Smooth muscle cell (in vitro differentiated cells): ENCODE data around the gene FGA. TPM values are rescaled to one million over a fixed set of nuclear protein-coding genes. Genes with fewer than 3 reads are reported as not detected.

Experiments
- DNase-seq: peaks from one replicate; lab custom pipeline; 2025; ENCODE audit not compliant: unreplicated experiment; lab: John Stamatoyannopoulos, UW
- H2AFZ ChIP-seq: fragments of 200-600 bp; sonication (generic); 2 replicates; pipeline ENCODE4 v1.6.0; 2016; ENCODE audit warnings: antibody characterized with exemption, low read depth, mild to moderate bottlenecking
- H3F3A ChIP-seq: fragments of 200-600 bp; sonication (generic); 2 replicates; pipeline ENCODE4 v1.6.0; 2017; ENCODE audit warnings: antibody characterized with exemption, low read depth
- H3K27ac ChIP-seq: fragments of 200-600 bp; sonication (generic); 2 replicates; pipeline ENCODE4 v1.5.1; 2016; ENCODE audit warnings: low read depth, mild to moderate bottlenecking
- H3K27me3 ChIP-seq: fragments of 200-600 bp; sonication (generic); 2 replicates; pipeline ENCODE4 v1.6.1; 2016; ENCODE audit warnings: low read depth, mild to moderate bottlenecking
- H3K36me3 ChIP-seq: fragments of 200-600 bp; sonication (generic); 2 replicates; pipeline ENCODE4 v1.5.1; 2016; ENCODE audit warnings: low read depth
- H3K4me1 ChIP-seq: fragments of 200-600 bp; sonication (generic); 2 replicates; pipeline ENCODE4 v1.5.1; 2016; ENCODE audit warnings: low read depth
- H3K4me2 ChIP-seq: fragments of 200-600 bp; sonication (generic); 2 replicates; pipeline ENCODE4 v1.6.0; 2016; ENCODE audit warnings: mild to moderate bottlenecking
- H3K4me3 ChIP-seq: fragments of 200-600 bp; sonication (generic); 2 replicates; pipeline ENCODE4 v1.5.1; 2016; ENCODE audit warnings: mild to moderate bottlenecking
- H3K79me2 ChIP-seq: fragments of 200-600 bp; sonication (generic); 2 replicates; pipeline ENCODE4 v1.6.0; 2016; ENCODE audit warnings: low read depth, mild to moderate bottlenecking
- H3K9ac ChIP-seq: fragments of 200-600 bp; sonication (generic); 2 replicates; pipeline ENCODE4 v1.6.0; 2016; ENCODE audit warnings: low read depth
- H3K9me3 ChIP-seq: fragments of 200-600 bp; sonication (generic); replicated peaks from 2 replicates; pipeline ENCODE4 v1.5.1; 2016; ENCODE audit warnings: low read depth
- H4K20me1 ChIP-seq: fragments of 200-600 bp; sonication (generic); 2 replicates; pipeline ENCODE4 v1.6.0; 2016; ENCODE audit warnings: low read depth
- WGBS: methylation state at CpG from one replicate; pipeline ENCODE4 v1.1.7; 2016; ENCODE audit warnings: low lambda C conversion rate; 5-methylcytosine and 5-hydroxymethylcytosine counted together
- polyA plus RNA-seq: library from polyadenylated mRNA; unstranded; fragments of >200 nt; fragmentation: Nextera tagmentation; extraction: Ambion mirVana; gene quantifications from 2 replicates; pipeline ENCODE4 v1.2.1, GENCODE V29; 2016
- total RNA-seq: library from RNA; depleted of rRNA; stranded (reverse); fragments of >200 nt; gene quantifications from 2 replicates; pipeline ENCODE4 v1.2.3, GENCODE V29; 2014
- TF ChIP-seq, protein P1 (sequence below): fragments of 200-600 bp; sonication (generic); IDR thresholded peaks from 2 replicates; pipeline ENCODE4 v1.5.1; 2017; ENCODE audit warnings: borderline replicate concordance, mild to moderate bottlenecking, antibody characterized with exemption; ENCODE audit not compliant: insufficient read depth, poor library complexity, severe bottlenecking

Gene FGA
- total and polyA plus RNA-seq, 2 experiments from 2014 or later, result 0.04 to 0.21 TPM

DNA sequence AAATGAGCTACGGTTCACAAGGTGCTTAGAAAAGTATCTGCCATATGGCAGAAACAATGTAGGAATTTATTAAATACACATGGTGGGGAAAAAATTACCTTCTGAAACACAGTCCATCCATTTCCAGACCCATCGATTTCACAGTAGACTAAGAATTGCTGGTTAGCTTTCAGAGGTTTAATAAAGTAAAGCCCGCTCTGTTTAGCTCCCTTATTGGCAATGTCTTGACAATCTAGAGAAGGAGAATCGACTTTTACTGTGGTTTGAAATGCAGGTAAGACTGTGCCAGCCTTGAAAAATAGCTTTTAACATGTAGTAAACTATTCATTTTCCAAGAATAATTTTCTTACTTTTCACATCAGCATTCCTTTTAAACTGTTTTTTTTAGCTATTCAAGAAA, 19.0 kb upstream of the FGA start:
- peaks cover 30% of the 10 kb centered on the region for H3K27me3 ChIP-seq
- no peaks in the 10 kb centered on the region for H3K79me2 ChIP-seq
- H3K4me2 ChIP-seq, result no peak overlapping the region
- peak overlapping the region; percentile 37 for H3K4me3 ChIP-seq
- H3K4me1 ChIP-seq, result no peaks in the 10 kb centered on the region
- H4K20me1 ChIP-seq, result no peaks in the 10 kb centered on the region
- H3K27ac ChIP-seq, result no peak overlapping the region
- no peaks in the 10 kb centered on the region for H3K9me3 ChIP-seq
- TF ChIP-seq, protein P1, sequence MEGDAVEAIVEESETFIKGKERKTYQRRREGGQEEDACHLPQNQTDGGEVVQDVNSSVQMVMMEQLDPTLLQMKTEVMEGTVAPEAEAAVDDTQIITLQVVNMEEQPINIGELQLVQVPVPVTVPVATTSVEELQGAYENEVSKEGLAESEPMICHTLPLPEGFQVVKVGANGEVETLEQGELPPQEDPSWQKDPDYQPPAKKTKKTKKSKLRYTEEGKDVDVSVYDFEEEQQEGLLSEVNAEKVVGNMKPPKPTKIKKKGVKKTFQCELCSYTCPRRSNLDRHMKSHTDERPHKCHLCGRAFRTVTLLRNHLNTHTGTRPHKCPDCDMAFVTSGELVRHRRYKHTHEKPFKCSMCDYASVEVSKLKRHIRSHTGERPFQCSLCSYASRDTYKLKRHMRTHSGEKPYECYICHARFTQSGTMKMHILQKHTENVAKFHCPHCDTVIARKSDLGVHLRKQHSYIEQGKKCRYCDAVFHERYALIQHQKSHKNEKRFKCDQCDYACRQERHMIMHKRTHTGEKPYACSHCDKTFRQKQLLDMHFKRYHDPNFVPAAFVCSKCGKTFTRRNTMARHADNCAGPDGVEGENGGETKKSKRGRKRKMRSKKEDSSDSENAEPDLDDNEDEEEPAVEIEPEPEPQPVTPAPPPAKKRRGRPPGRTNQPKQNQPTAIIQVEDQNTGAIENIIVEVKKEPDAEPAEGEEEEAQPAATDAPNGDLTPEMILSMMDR, result no peak
- DNase-seq, result no peak
- H2AFZ ChIP-seq, result no peak overlapping the region
- no peaks in the 10 kb centered on the region for H3F3A ChIP-seq
- no peak overlapping the region for H3K9ac ChIP-seq
- no peaks in the 10 kb centered on the region for H3K36me3 ChIP-seq
- 86% methylated on average over 4 of the region's 4 CpGs for whole genome bisulfite sequencing

DNA sequence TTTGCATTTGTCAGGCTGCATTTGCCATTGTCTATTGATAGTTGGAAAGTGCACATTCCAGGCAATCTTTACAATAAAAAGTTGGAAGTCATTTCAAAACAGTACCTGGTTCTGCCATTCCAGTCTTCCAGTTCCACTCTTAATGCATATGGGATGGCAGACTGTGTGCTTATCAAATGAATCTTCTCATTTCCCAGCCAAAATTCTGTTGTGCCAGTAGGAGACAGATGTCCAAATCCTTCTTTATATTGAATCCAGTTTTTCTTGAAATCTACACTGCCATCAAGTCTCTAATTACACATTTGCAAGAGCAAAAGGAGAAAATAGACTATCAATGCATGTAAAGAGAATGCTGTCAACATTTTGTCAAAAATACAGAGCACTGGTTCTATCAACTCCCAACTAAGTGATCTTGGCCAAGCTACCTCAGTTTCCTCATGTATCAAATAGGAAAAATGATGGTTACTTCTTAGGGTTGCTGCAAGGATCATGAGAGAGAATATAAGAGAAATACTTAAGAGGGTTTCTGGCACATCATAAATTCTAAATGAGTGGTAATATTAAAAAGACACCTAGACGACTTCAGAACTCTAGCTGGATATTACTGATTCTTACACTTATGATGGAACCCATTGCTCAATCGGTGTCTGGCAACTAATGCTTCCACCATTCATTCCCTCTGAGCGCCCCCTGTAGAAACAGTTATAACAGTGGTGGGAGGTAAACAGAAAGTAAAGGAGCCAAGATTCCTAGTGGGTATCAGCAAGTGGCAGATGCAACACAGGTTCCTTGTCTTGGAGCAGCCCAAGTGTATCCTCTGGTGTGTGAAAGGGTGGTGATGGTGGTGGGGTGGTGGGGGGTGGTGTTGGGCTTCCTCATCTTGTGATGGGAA, 18.1 kb upstream of the FGA start:
- Histone ChIP-seq H2AFZ (no peak overlapping the region), H3K36me3 (no peaks in the 10 kb centered on the region), H4K20me1 (no peaks in the 10 kb centered on the region), H3K4me1 (no peaks in the 10 kb centered on the region), H3K79me2 (no peaks in the 10 kb centered on the region), H3K27ac (no peak overlapping the region), H3K4me3 (peak overlapping the region; percentile 25), H3K4me2 (no peak overlapping the region), H3K27me3 (peaks cover 30% of the 10 kb centered on the region), H3K9me3 (no peaks in the 10 kb centered on the region), H3F3A (no peaks in the 10 kb centered on the region), H3K9ac (no peak overlapping the region)
- 86% methylated on average over 3 of the region's 3 CpGs for WGBS
- DNase-seq, result no peak
- TF ChIP-seq, protein P1, result no peak

DNA sequence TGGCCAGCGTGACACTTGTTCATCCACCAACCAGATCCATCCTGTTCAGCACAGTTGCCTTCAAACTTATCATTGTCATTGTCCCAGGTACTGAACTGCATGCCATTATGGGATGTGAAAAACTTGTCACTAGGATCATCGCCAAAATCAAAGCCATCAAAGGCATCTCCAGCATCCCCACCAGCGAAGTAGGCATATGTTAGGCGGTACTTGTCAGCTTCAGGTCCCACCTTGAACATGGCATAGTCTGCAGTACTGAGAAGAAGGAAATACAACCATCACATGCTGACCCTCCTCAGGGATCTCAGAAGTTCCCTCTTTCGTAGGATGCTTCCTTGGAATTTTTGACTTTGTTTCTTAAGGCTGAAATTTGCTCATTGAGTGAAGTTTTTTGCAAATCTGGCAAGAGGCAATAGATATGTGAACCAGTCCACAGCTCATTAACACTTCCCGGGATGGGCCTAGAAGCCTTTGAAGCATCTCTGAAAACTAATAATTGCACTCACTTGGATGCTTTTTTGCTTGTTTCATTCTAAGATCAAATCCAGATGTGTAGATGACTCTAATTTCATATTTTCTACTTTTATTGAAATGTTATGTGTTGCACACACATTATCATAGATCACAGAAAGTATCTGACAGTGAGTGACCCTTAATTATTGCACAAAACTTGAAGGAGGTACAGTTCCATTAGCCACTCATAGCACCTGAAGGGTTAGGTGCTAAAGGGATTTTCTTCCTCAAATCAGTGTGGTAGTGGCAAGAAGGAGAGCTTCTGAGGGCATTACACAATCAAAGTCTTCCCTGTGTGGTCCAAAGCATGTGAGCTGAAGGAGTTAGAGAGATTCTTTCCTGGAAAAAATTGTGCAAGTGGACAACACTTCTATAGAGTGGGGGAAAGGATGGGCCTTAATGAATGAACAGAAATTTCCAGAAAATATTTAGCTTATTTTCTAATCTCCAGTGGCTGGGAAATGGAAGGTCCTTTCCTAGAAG, 16.5 kb upstream of the FGA start:
- H3K4me2 ChIP-seq, result no peak overlapping the region
- TF ChIP-seq, protein P1, result no peak
- H3F3A ChIP-seq, result no peaks in the 10 kb centered on the region
- peaks cover 30% of the 10 kb centered on the region for H3K27me3 ChIP-seq
- 87% methylated on average over 6 of the region's 6 CpGs for WGBS
- no peak overlapping the region for H3K9ac ChIP-seq
- no peak for DNase-seq
- no peaks in the 10 kb centered on the region for H3K9me3 ChIP-seq
- H3K27ac ChIP-seq, result no peak overlapping the region
- no peaks in the 10 kb centered on the region for H3K36me3 ChIP-seq
- no peaks in the 10 kb centered on the region for H3K4me1 ChIP-seq
- no peaks in the 10 kb centered on the region for H3K79me2 ChIP-seq
- H2AFZ ChIP-seq, result no peak overlapping the region
- no peak overlapping the region for H3K4me3 ChIP-seq
- H4K20me1 ChIP-seq, result no peaks in the 10 kb centered on the region
